Coronary artery (tissue), 2 donors: Measurements from ENCODE around the gene CXCL12.

ENCODE experiments used
- DNase-seq: peaks from one replicate; pipeline ENCODE4 v3.0.0-alpha.2; 2017; ENCODE audit warnings: low spot score
- H3K27ac ChIP-seq, 2 donors: fragments of 200-600 bp; sonication (generic); one replicate each; pipeline ENCODE4 v1.5.1; 2016 to 2019
- H3K4me3 ChIP-seq: fragments of 200-600 bp; sonication (generic); 2 replicates; pipeline ENCODE4 v1.5.1; 2016; ENCODE audit warnings: mild to moderate bottlenecking, moderate library complexity
- TF ChIP-seq, protein P1 (sequence below): fragments of 200-600 bp; sonication (generic); IDR thresholded peaks from one replicate; pipeline ENCODE4 v1.5.1; 2019; ENCODE audit warnings: antibody characterized with exemption

The CXCL12 gene

GRCh38 chr10:44380829-44381600 lies 3.9 kb downstream of the CXCL12 start:
- peak; percentile 47 for DNase-seq

GRCh38 chr10:44379907-44380306 lies 5.0 kb downstream of the CXCL12 start:
- no peak for DNase-seq
- TF ChIP-seq, protein P1, sequence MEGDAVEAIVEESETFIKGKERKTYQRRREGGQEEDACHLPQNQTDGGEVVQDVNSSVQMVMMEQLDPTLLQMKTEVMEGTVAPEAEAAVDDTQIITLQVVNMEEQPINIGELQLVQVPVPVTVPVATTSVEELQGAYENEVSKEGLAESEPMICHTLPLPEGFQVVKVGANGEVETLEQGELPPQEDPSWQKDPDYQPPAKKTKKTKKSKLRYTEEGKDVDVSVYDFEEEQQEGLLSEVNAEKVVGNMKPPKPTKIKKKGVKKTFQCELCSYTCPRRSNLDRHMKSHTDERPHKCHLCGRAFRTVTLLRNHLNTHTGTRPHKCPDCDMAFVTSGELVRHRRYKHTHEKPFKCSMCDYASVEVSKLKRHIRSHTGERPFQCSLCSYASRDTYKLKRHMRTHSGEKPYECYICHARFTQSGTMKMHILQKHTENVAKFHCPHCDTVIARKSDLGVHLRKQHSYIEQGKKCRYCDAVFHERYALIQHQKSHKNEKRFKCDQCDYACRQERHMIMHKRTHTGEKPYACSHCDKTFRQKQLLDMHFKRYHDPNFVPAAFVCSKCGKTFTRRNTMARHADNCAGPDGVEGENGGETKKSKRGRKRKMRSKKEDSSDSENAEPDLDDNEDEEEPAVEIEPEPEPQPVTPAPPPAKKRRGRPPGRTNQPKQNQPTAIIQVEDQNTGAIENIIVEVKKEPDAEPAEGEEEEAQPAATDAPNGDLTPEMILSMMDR: no peak
- no peak overlapping the region for H3K27ac ChIP-seq
- H3K4me3 ChIP-seq: no peak overlapping the region

More at GRCh38 chr10:44380829-44381600, 3.9 kb downstream of the CXCL12 start:
- Histone ChIP-seq H3K27ac (no peak overlapping the region), H3K4me3 (no peak overlapping the region)
- TF ChIP-seq, protein P1: no peak

DNA sequence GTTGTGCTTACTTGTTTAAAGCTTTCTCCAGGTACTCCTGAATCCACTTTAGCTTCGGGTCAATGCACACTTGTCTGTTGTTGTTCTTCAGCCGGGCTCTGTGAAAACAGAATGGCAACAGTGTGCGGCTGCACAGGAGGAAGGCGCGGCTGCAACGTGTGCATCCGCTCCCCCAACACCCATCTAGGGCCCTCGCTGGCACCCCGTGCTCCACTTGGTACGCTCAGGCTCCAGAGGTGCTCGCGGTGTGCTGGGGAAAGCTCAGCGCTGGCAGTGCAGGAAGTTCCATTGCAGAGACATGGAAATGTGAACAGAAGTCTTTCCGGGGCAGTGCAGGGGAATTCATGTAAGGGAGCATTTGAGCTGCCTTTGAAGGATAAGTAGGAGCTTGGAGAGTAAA lies 6.3 kb downstream of the CXCL12 start:
- TF ChIP-seq, protein P1: no peak
- H3K4me3 ChIP-seq: no peak overlapping the region
- no peak for DNase-seq
- no peak overlapping the region for H3K27ac ChIP-seq

GRCh38 chr10:44377651-44378310 lies 7.1 kb downstream of the CXCL12 start:
- DNase-seq: no peak
- no peak overlapping the region for H3K4me3 ChIP-seq
- TF ChIP-seq, protein P1: no peak
- no peak overlapping the region for H3K27ac ChIP-seq

GRCh38 chr10:44376472-44377099 lies 8.3 kb downstream of the CXCL12 start:
- no peak overlapping the region for H3K4me3 ChIP-seq
- TF ChIP-seq, protein P1: no peak
- H3K27ac ChIP-seq: no peak overlapping the region
- no peak for DNase-seq

DNA sequence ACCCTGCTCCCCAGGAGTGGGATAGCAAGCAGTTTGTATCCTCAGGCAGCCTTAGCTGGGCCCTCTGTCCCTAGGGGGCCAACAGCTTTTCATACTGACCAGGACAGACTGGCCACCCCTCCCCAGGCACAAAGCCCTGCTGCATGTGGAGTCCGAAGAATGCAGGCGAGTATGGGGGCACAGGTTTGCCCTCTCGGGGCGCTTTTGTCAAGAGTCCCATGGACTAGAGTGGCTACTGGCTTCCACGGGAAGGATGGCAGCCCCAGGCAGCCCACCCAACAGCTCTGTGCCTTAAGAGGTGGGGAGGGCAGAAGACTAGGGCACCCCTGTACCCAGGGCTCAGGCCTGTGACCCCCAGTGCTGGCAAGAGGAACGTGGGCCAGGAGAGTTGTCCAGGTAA lies 10.7 kb downstream of the CXCL12 start:
- no peak overlapping the region for H3K4me3 ChIP-seq
- TF ChIP-seq, protein P1: no peak
- no peak overlapping the region for H3K27ac ChIP-seq
- no peak for DNase-seq
